Muscle layer of colon (tissue), 2 donors: ENCODE results near the gene EDN2.

Experiments used
- H3K27ac ChIP-seq: one replicate; pipeline ENCODE4 v1.7.0; 2013; ENCODE audit warnings: low read depth, mild to moderate bottlenecking, low read length, moderate library complexity
- H3K27me3 ChIP-seq, 2 donors: one replicate each; pipeline ENCODE4 v1.7.0; 2013; ENCODE audit warnings: low read length in 2 of 2, mild to moderate bottlenecking in 2 of 2; ENCODE audit not compliant: insufficient read depth in 2 of 2, control insufficient read depth in 1 of 2
- H3K36me3 ChIP-seq: one replicate; pipeline ENCODE4 v1.7.0; 2013; ENCODE audit warnings: mild to moderate bottlenecking, low read length; ENCODE audit not compliant: insufficient read depth
- H3K4me1 ChIP-seq: one replicate; pipeline ENCODE4 v1.7.0; 2013; ENCODE audit warnings: mild to moderate bottlenecking, low read length; ENCODE audit not compliant: insufficient read depth
- H3K4me3 ChIP-seq, 2 donors: one replicate each; pipeline ENCODE4 v1.7.0; 2013; ENCODE audit warnings: low read length in 2 of 2, low read depth in 1 of 2, mild to moderate bottlenecking in 1 of 2, moderate library complexity in 1 of 2
- H3K9ac ChIP-seq: one replicate; pipeline ENCODE4 v1.7.0; 2013; ENCODE audit warnings: low read length
- H3K9me3 ChIP-seq: one replicate; pipeline ENCODE4 v1.7.0; 2013; ENCODE audit warnings: mild to moderate bottlenecking, low read length
- donor health status: abdominal sarcoma.
- donor health status: Adenocarcinoma of cecum.

EDN2 gene

GRCh38 chr1:41515131-41515678 lies 30.7 kb upstream of the EDN2 start:
- H3K4me3 ChIP-seq: no peak overlapping the region
- H3K4me1 ChIP-seq: peaks cover 14% of the 10 kb centered on the region
- no peak overlapping the region for H3K9ac ChIP-seq
- H3K36me3 ChIP-seq: no peaks in the 10 kb centered on the region
- H3K27ac ChIP-seq: no peak overlapping the region
- no peaks in the 10 kb centered on the region for H3K9me3 ChIP-seq
- no peaks in the 10 kb centered on the region for H3K27me3 ChIP-seq

GRCh38 chr1:41514381-41514780 lies 29.9 kb upstream of the EDN2 start:
- H3K4me3 ChIP-seq: no peak overlapping the region
- no peaks in the 10 kb centered on the region for H3K27me3 ChIP-seq
- no peak overlapping the region for H3K27ac ChIP-seq
- H3K9ac ChIP-seq: no peak overlapping the region
- H3K36me3 ChIP-seq: no peaks in the 10 kb centered on the region
- no peaks in the 10 kb centered on the region for H3K9me3 ChIP-seq
- H3K4me1 ChIP-seq: peaks cover 14% of the 10 kb centered on the region

- Histone ChIP-seq H3K4me3 (no peak overlapping the region), H3K9me3 (no peaks in the 10 kb centered on the region), H3K27ac (no peak overlapping the region), H3K4me1 (peaks cover 14% of the 10 kb centered on the region), H3K9ac (no peak overlapping the region), H3K27me3 (no peaks in the 10 kb centered on the region), H3K36me3 (no peaks in the 10 kb centered on the region)
Measured at GRCh38 chr1:41513383-41513735, 28.9 kb upstream of the EDN2 start.

GRCh38 chr1:41512701-41513382 lies 28.4 kb upstream of the EDN2 start:
- H3K4me1 ChIP-seq: peaks cover 14% of the 10 kb centered on the region
- H3K27ac ChIP-seq: no peak overlapping the region
- H3K9ac ChIP-seq: no peak overlapping the region
- H3K27me3 ChIP-seq: no peaks in the 10 kb centered on the region
- no peaks in the 10 kb centered on the region for H3K9me3 ChIP-seq
- no peak overlapping the region for H3K4me3 ChIP-seq
- no peaks in the 10 kb centered on the region for H3K36me3 ChIP-seq

DNA sequence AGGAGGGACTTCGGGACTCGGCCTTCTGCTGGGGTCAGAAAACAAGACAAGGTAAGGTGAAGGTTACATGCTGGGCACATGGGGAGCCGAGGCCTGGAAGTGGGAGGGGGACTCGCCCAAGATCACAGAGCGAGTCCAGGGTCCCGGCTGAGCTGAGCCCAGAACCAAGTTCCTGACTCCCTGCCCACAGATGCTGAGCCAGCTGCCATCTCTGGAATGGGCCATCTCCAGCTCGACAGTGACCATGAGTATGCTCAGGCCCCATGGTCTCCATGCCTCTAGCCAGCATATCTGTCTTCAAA lies 26.7 kb upstream of the EDN2 start:
- H3K27ac ChIP-seq: no peak overlapping the region
- no peak overlapping the region for H3K4me3 ChIP-seq
- H3K9ac ChIP-seq: no peak overlapping the region
- H3K9me3 ChIP-seq: no peaks in the 10 kb centered on the region
- no peaks in the 10 kb centered on the region for H3K27me3 ChIP-seq
- peaks cover 5% of the 10 kb centered on the region for H3K4me1 ChIP-seq
- no peaks in the 10 kb centered on the region for H3K36me3 ChIP-seq

DNA sequence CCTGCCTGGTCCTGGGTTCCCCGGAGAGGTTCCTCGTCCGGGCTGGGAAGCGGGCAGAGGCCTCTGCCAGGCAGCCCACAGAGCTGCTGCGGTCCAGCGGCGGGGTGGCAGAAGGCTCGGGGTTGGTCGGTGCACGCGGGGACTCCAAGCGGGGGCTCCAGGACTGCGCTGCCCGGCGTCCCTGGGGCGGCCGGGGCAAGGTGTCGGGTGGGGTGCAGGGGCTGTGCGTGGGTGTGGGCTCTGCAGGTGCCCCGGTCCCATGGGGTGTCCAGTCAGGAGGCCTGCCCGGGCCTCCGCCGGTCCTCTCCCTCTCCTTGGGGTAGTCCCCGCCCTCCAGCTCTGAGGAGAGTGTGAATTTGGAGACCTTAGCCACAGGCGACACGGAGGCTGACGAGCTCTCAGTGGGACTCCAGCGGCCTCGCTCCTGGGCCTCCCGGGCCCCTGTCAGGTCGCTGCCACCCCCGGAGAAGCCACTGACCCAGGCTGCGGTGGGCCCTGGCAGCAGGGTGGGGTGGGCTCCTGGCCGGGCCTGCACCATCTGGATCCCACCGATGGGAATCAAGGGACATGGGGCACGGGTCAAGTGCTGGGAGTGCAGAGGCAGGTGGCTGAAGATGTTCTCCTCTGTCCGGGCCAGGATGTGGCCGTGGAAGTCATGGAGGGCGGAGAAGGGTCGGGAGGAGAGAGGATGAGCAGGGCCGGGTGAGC lies 26.2 kb upstream of the EDN2 start:
- no peak overlapping the region for H3K4me3 ChIP-seq
- H3K9me3 ChIP-seq: no peaks in the 10 kb centered on the region
- H3K9ac ChIP-seq: no peak overlapping the region
- H3K27me3 ChIP-seq: no peaks in the 10 kb centered on the region
- H3K36me3 ChIP-seq: no peaks in the 10 kb centered on the region
- H3K4me1 ChIP-seq: peaks cover 2% of the 10 kb centered on the region
- H3K27ac ChIP-seq: no peak overlapping the region

DNA sequence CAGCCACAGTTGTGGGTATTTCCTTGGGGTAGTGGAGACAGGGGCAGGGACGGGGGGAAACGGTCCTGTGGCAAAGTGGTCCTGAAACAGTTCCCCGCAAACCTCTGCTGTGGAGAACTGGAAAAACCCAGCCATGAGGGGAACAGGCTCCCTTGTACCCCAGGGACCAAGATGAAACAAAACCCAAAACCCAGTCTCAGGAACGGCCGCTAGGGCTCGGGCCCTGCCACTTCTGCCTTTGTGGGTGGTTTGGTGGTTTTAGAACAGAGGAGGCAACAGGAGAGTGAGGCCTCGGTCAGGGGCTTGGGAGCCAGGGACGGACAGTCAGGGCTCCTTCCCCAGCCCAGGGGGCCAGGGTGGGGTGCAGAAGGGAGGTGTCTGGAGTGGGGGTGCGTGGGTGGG lies 24.8 kb upstream of the EDN2 start:
- Histone ChIP-seq H3K36me3 (no peaks in the 10 kb centered on the region), H3K4me1 (no peaks in the 10 kb centered on the region), H3K27me3 (no peaks in the 10 kb centered on the region), H3K4me3 (no peak overlapping the region), H3K9ac (no peak overlapping the region), H3K27ac (no peak overlapping the region), H3K9me3 (no peaks in the 10 kb centered on the region)

DNA sequence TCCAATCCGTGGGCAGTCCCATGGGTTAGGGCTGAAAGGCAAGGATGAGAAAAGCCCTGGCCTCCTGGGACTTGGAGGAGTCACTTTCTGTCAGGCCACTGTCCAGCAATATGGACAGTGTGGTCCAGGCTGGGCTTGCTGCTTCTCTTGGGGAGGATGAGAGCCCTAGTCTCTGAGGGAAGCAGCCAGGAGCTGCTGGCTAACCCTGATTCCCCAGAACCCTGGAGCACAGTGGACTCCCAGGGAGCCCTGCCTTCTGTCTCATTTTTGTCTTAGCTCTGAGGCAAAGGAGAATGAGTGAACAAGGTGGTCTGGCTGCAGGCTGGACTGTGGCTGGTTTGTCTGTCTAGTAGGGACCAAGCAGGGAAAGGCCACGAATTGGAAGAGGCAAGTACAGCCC lies 23.8 kb upstream of the EDN2 start:
- no peaks in the 10 kb centered on the region for H3K9me3 ChIP-seq
- no peaks in the 10 kb centered on the region for H3K4me1 ChIP-seq
- no peak overlapping the region for H3K9ac ChIP-seq
- no peaks in the 10 kb centered on the region for H3K36me3 ChIP-seq
- no peaks in the 10 kb centered on the region for H3K27me3 ChIP-seq
- no peak overlapping the region for H3K27ac ChIP-seq
- H3K4me3 ChIP-seq: no peak overlapping the region

DNA sequence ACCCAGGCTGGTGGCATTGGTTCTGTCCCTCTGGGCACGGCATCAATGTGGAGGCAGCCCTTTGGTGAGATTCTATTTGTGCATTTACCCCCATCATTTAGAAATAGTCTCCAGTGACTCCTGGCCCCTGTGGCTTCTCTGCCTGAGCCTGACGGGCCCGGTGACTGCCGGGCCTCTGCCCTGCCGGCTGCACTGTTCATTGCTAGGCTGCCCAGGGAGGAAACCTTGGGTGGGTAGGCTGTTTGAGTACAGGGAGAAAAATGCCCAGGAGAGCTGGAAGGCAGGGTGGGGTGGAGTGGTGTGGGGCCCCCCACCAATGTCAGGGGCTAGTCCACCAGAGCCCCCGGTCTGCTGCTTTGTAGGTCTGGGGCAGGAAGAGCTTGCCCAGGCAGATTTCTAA lies 23.4 kb upstream of the EDN2 start:
- Histone ChIP-seq H3K9ac (no peak overlapping the region), H3K4me3 (no peak overlapping the region), H3K27ac (no peak overlapping the region), H3K36me3 (no peaks in the 10 kb centered on the region), H3K9me3 (no peaks in the 10 kb centered on the region), H3K27me3 (no peaks in the 10 kb centered on the region), H3K4me1 (no peaks in the 10 kb centered on the region)

- no peak overlapping the region for H3K4me3 ChIP-seq
- H3K27ac ChIP-seq: no peak overlapping the region
- no peaks in the 10 kb centered on the region for H3K9me3 ChIP-seq
- H3K9ac ChIP-seq: no peak overlapping the region
- H3K36me3 ChIP-seq: no peaks in the 10 kb centered on the region
- H3K27me3 ChIP-seq: no peaks in the 10 kb centered on the region
- H3K4me1 ChIP-seq: no peaks in the 10 kb centered on the region
Measured at GRCh38 chr1:41507110-41507720, 22.7 kb upstream of the EDN2 start.

GRCh38 chr1:41504114-41505035 lies 19.9 kb upstream of the EDN2 start:
- Histone ChIP-seq H3K27ac (no peak overlapping the region), H3K4me1 (peaks cover 6% of the 10 kb centered on the region), H3K9ac (no peak overlapping the region), H3K9me3 (no peaks in the 10 kb centered on the region), H3K4me3 (no peak overlapping the region), H3K36me3 (no peaks in the 10 kb centered on the region), H3K27me3 (no peaks in the 10 kb centered on the region)
